ENCODE measurements around the gene UPK2. TPM values are rescaled to one million over a fixed set of nuclear protein-coding genes. Genes with fewer than 3 reads are reported as not detected.

Gene UPK2
- total RNA-seq, 1 donor from 2014 or later: 0.86 TPM

DNA sequence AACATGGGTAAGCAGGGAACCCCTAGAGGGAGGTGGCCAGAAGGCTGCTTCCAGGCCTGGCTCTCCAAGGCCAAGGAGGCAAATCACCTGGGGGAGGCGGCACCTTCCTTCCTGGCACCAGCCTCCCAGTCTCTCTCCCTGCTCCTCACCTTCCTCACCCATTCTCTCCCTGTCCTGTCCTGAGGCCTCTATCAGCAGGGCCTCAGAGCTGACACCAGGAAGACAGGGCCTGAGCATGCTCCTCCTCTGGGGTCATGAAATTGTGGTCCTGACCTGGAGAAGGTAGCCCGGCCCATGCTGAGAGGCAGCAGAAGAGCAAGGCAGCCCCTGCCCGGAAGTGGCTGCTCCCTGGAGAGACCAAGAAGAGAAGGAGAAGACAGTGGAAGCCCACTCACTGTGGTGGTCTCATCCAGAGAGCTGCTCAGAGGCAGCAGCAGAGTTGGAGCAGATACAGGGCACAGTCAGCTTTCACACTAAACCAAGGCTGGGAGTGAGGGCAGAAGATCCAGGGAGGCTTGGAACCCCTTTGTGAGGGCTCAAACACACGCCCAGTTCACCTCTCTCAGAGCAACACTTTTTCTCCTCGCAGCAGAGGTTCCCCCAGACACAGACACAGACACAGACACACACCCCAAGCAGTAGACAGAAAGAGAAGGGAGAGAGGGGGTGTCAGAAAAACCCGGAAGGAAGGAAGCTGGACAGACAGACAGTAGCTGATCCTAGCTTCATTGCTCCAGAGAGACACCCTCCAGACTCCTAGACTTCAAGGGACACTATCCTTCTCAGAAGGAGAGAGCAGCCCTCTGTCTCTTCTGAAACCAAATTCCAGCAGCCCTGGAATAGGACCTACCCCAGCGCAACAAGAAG lies 32.1 kb upstream of the UPK2 start:
- DNase-seq (ENCODE audit: extremely low spot score, unreplicated experiment): no peak
- Mint-ChIP-seq H3K4me3 (ENCODE audit: unreplicated experiment) (peak overlapping the region; percentile 97), H3K27me3 (ENCODE audit: unreplicated experiment) (no peaks in the 10 kb centered on the region), H3K36me3 (ENCODE audit: unreplicated experiment) (peaks cover 2% of the 10 kb centered on the region), H3K9me3 (ENCODE audit: unreplicated experiment) (no peaks in the 10 kb centered on the region), H3K27ac (ENCODE audit: unreplicated experiment) (peak overlapping the region; percentile 90), H3K4me1 (ENCODE audit: unreplicated experiment) (peaks cover 70% of the 10 kb centered on the region)
- TF ChIP-seq, protein P1, sequence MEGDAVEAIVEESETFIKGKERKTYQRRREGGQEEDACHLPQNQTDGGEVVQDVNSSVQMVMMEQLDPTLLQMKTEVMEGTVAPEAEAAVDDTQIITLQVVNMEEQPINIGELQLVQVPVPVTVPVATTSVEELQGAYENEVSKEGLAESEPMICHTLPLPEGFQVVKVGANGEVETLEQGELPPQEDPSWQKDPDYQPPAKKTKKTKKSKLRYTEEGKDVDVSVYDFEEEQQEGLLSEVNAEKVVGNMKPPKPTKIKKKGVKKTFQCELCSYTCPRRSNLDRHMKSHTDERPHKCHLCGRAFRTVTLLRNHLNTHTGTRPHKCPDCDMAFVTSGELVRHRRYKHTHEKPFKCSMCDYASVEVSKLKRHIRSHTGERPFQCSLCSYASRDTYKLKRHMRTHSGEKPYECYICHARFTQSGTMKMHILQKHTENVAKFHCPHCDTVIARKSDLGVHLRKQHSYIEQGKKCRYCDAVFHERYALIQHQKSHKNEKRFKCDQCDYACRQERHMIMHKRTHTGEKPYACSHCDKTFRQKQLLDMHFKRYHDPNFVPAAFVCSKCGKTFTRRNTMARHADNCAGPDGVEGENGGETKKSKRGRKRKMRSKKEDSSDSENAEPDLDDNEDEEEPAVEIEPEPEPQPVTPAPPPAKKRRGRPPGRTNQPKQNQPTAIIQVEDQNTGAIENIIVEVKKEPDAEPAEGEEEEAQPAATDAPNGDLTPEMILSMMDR (IDR thresholded peaks at IDR 0.05): no peak

DNA sequence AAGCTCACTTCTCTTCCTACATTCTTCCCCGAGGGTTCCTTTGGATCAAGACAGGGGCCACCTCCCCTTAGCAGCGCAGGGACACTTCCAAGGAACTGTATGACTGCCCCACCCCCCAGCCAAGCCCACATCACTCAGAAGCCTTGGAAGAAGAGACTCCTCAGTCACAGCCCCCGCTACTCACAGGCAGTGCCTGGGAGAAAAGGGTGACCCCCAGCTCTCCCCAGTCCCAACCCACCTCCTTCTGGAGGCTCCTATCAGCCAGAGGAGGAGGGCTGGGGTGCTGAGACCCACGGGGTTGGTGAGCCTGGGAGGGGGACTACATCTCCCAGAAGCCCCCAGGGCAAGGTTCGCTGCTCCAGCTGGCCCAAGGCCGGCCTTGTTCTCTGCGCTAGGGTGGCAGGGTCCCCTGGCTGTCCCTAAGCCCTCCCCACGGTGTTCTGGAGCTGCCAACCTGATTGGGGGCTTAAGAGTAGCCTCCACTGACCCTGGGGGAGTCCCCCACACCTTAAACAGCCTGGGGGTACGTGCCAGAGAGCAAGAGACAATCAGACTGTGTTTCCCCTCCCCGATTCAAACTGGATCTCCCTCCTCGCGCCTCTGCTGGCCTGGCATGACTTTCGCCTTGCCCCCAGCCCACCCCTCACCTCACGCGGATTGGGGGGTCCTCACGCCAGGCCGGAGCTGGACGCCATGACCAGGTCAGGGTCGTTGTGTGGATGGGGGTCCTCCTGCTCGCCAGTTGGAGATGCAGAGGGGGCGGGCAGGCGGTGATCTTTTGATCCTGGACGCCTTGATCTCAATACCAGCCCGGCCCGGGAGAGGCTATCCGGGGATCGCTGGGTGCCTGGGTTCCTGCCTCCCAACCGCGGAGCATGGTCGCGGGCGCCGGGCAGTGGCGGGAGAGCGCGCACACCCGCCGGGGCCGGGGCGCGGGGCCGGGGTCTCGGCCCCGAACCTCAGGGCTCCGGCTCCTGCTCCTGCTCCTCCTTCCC lies 31.2 kb upstream of the UPK2 start:
- Mint-ChIP-seq H3K27ac (ENCODE audit: unreplicated experiment) (peak overlapping the region; percentile 90), H3K27me3 (ENCODE audit: unreplicated experiment) (no peaks in the 10 kb centered on the region), H3K4me1 (ENCODE audit: unreplicated experiment) (peaks cover 62% of the 10 kb centered on the region), H3K9me3 (ENCODE audit: unreplicated experiment) (no peaks in the 10 kb centered on the region), H3K36me3 (ENCODE audit: unreplicated experiment) (peaks cover 2% of the 10 kb centered on the region), H3K4me3 (ENCODE audit: unreplicated experiment) (peak overlapping the region; percentile 97)
- DNase-seq (ENCODE audit: extremely low spot score, unreplicated experiment): peak; percentile 86
- TF ChIP-seq, protein P1 (IDR thresholded peaks at IDR 0.05): no peak

DNA sequence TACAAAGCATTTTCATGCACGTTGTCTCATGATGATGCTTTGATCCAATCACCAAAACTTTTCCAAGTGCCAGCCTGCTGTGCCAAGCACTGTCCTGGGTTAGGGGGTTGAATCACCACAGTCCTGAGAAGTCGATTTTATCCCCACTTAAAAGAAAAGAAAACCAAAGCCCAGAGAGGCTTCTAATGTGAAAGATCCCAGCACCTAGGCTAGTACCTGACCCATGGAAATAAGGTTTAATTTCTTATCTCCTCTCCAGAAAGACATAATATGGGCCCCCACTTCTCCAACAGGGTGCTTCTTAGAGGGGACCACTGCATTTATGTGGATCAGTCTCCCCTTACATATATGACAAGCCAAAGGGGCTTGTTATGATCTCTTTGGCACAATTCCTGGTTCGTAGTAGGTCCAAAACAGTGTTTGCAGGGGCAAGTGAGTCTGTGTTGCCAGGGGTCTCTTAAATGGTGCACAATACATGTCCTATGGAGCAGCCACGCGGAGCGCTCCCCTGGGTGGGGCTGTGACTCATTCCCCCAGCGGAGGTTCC lies 28.5 kb upstream of the UPK2 start:
- peaks cover 2% of the 10 kb centered on the region for H3K36me3 Mint-ChIP-seq (ENCODE audit: unreplicated experiment)
- H3K4me3 Mint-ChIP-seq (ENCODE audit: unreplicated experiment): peak overlapping the region; percentile 92
- H3K27ac Mint-ChIP-seq (ENCODE audit: unreplicated experiment): peak overlapping the region; percentile 90
- H3K27me3 Mint-ChIP-seq (ENCODE audit: unreplicated experiment): no peaks in the 10 kb centered on the region
- H3K9me3 Mint-ChIP-seq (ENCODE audit: unreplicated experiment): no peaks in the 10 kb centered on the region
- H3K4me1 Mint-ChIP-seq (ENCODE audit: unreplicated experiment): peaks cover 49% of the 10 kb centered on the region
- no peak for DNase-seq (ENCODE audit: extremely low spot score, unreplicated experiment)
- TF ChIP-seq, protein P1 (IDR thresholded peaks at IDR 0.05): no peak

DNA sequence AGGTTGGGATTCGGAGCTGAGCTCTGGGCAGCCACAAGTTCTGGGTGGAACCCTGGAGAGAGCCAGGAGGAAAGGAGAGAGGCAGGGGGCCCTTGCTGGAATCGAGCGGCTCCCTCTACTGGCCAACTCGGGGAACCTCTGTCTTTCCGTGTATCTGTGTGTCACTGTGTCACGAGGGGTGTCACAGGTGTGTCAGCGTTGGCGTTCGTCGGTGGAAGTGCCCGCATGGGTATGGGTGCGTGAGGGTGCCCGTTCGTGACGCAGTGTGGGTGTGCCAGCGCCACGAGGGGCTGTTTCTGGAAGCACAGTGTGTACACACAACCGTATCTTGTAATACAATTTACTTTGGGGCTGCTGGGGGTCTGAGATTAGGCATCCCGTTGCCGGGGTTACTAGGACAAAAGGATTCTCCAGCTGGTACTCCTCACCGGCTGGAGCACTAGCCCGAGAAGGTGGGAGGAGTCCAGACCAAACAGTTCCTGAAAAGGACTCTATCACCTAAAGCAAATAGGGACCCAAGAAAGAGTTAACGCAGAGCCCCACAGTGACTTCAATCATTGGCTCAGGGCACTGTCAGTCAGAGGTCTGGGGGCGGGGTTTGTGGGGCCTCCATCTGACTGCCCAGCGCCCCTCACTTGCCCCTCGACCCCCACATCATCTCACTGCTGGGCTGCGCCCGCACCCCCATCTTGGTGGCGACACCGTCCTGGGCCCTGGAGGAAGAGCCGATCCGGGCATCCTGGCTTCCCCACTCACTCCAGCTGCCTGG lies 27.8 kb upstream of the UPK2 start:
- DNase-seq (ENCODE audit: extremely low spot score, unreplicated experiment): peak; percentile 95
- Mint-ChIP-seq H3K27me3 (ENCODE audit: unreplicated experiment) (no peaks in the 10 kb centered on the region), H3K9me3 (ENCODE audit: unreplicated experiment) (no peaks in the 10 kb centered on the region), H3K36me3 (ENCODE audit: unreplicated experiment) (no peaks in the 10 kb centered on the region), H3K27ac (ENCODE audit: unreplicated experiment) (peak overlapping the region; percentile 90), H3K4me1 (ENCODE audit: unreplicated experiment) (peaks cover 44% of the 10 kb centered on the region), H3K4me3 (ENCODE audit: unreplicated experiment) (peak overlapping the region; percentile 92)
- TF ChIP-seq, protein P1 (IDR thresholded peaks at IDR 0.05): peak; percentile 96

Measured in osteocyte (in vitro differentiated cells).